ENCODE measurements around the gene MYCBP2.

DNA sequence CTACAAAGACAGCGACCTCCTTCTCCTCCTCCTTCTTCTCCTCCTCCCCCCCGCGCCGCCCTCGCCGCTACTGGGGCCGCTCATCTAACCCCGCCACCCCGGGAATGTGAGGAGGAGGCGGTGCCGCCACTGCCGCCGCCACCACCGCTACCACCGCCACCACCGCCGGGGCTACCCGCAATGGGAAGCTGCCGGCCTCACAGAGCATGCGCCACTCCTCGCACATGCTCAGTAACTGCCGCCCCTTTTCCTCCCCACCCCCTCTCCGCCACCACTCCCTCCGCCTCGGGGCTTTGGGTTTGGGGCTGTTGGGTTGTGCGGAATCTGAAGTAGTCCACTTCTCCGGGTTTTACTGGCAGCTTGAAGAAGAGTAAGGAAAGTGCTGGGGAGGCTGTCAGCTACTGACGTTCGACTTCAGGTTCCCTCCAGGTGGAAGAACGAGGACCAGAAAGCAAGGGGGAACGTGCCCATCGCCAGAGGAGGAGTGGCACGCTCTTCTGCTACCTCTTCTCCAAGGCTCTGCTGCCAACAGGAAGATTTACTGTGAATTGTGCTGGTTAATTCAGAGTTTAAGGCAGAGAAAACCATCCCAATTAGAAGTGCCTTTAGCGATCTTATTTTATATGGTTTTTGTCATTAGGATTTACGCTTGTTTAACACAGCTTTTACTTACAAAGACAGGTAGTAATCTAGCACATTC lies at the start of gene MYCBP2:
- TF ChIP-seq, protein P1, sequence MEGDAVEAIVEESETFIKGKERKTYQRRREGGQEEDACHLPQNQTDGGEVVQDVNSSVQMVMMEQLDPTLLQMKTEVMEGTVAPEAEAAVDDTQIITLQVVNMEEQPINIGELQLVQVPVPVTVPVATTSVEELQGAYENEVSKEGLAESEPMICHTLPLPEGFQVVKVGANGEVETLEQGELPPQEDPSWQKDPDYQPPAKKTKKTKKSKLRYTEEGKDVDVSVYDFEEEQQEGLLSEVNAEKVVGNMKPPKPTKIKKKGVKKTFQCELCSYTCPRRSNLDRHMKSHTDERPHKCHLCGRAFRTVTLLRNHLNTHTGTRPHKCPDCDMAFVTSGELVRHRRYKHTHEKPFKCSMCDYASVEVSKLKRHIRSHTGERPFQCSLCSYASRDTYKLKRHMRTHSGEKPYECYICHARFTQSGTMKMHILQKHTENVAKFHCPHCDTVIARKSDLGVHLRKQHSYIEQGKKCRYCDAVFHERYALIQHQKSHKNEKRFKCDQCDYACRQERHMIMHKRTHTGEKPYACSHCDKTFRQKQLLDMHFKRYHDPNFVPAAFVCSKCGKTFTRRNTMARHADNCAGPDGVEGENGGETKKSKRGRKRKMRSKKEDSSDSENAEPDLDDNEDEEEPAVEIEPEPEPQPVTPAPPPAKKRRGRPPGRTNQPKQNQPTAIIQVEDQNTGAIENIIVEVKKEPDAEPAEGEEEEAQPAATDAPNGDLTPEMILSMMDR (conservative IDR thresholded peaks at IDR 0.05 in 1 of 2, IDR thresholded peaks at IDR 0.05 in 1 of 2; ENCODE audit: low read depth in 1 of 2, low read length in 2 of 2): no peak
- TF ChIP-seq EZH2 (IDR thresholded peaks at IDR 0.05; ENCODE audit: low read length, missing control alignments): no peak

Measured in fibroblast of lung (primary cell).